ENCODE measurements around the gene DNAJC25. TPM values are rescaled to one million over a fixed set of nuclear protein-coding genes. Genes with fewer than 3 reads are reported as not detected.

DNAJC25 gene
- total and polyA plus RNA-seq, 2 of the 13 experiments (the other 11 are each of a cell fraction or from before 2014, with no cell fraction given), result 5.7 to 10.2 TPM

GRCh38 chr9:111598733-111599091 lies 32.4 kb upstream of the DNAJC25 start (continued):
- no peak for TF ChIP-seq KDM3A (CRISPR knock-in tag; IDR thresholded peaks at IDR 0.05; ENCODE audit: low read depth)
- TF ChIP-seq ZFY (CRISPR knock-in tag; IDR thresholded peaks at IDR 0.05), result peak; percentile 34; the same call in 1 of the 2 replicates
- TF ChIP-seq MIER2 (CRISPR knock-in tag; IDR thresholded peaks at IDR 0.05), result no peak
- 0 out of 2 replicates have a peak, but pooled peaks have one; percentile 10 for TF ChIP-seq ATF7-NPFF (CRISPR knock-in tag; IDR thresholded peaks at IDR 0.05; ENCODE audit: low read depth)
- peak; percentile 10 for TF ChIP-seq ZEB1 (IDR thresholded peaks at IDR 0.05; ENCODE audit: insufficient replicate concordance, low read depth)
- peak; percentile 83; the same call in 1 of the 2 replicates for TF ChIP-seq ZNF768 (CRISPR knock-in tag; IDR thresholded peaks at IDR 0.05)
- TF ChIP-seq ZNF30 (CRISPR knock-in tag; IDR thresholded peaks at IDR 0.05), result no peak
- TF ChIP-seq RCOR2 (CRISPR knock-in tag; IDR thresholded peaks at IDR 0.05), result 0 out of 2 replicates have a peak, but pooled peaks have one; percentile 9
- TF ChIP-seq ZNF460 (CRISPR knock-in tag; IDR thresholded peaks at IDR 0.05; ENCODE audit: borderline replicate concordance), result no peak
- TF ChIP-seq ZNF660 (CRISPR knock-in tag; IDR thresholded peaks at IDR 0.05; ENCODE audit: borderline replicate concordance, low read depth), result no peak
- peak; percentile 36; the same call in 1 of the 2 replicates for TF ChIP-seq HNF4A (CRISPR knock-in tag; IDR thresholded peaks at IDR 0.05)
- TF ChIP-seq SAP130 (CRISPR knock-in tag; IDR thresholded peaks at IDR 0.05; ENCODE audit: low read depth), result no peak
- TF ChIP-seq POLR2AphosphoS5 (IDR thresholded peaks at IDR 0.05; ENCODE audit: low read depth, low read length), result 0 out of 2 replicates have a peak, but pooled peaks have one; percentile 8
- no peak for TF ChIP-seq AKAP8 (CRISPR knock-in tag; IDR thresholded peaks at IDR 0.05)
- TF ChIP-seq, protein P1, sequence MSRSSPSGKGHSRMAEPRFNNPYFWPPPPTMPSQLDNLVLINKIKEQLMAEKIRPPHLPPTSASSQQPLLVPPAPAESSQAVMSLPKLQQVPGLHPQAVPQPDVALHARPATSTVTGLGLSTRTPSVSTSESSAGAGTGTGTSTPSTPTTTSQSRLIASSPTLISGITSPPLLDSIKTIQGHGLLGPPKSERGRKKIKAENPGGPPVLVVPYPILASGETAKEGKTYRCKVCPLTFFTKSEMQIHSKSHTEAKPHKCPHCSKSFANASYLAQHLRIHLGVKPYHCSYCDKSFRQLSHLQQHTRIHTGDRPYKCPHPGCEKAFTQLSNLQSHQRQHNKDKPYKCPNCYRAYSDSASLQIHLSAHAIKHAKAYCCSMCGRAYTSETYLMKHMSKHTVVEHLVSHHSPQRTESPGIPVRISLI (CRISPR knock-in tag; IDR thresholded peaks at IDR 0.05; ENCODE audit: borderline replicate concordance), result no peak
- TF ChIP-seq NR1H2 (CRISPR knock-in tag; IDR thresholded peaks at IDR 0.05; ENCODE audit: borderline replicate concordance, low read depth), result no peak
- TF ChIP-seq, protein P2, sequence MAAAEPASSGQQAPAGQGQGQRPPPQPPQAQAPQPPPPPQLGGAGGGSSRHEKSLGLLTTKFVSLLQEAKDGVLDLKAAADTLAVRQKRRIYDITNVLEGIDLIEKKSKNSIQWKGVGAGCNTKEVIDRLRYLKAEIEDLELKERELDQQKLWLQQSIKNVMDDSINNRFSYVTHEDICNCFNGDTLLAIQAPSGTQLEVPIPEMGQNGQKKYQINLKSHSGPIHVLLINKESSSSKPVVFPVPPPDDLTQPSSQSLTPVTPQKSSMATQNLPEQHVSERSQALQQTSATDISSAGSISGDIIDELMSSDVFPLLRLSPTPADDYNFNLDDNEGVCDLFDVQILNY (CRISPR knock-in tag; conservative IDR thresholded peaks at IDR 0.05), result no peak
- TF ChIP-seq SALL1 (CRISPR knock-in tag; IDR thresholded peaks at IDR 0.05), result 0 out of 2 replicates have a peak, but pooled peaks have one; percentile 10
- no peak for TF ChIP-seq ZSCAN31 (CRISPR knock-in tag; IDR thresholded peaks at IDR 0.05; ENCODE audit: low read depth)
- TF ChIP-seq MAF1 (CRISPR knock-in tag; IDR thresholded peaks at IDR 0.05; ENCODE audit: borderline replicate concordance), result no peak

Measured in HepG2 (cell line).